GM12891 (cell line): ENCODE data around the gene GABBR2.

Experiments
- POLR2A ChIP-seq: IDR thresholded peaks from 2 replicates; pipeline ENCODE4 v1.6.1; 2011; ENCODE audit warnings: low read depth, low read length, control low read depth
- POLR2AphosphoS5 ChIP-seq: IDR thresholded peaks from 2 replicates; pipeline ENCODE4 v1.6.1; 2011; ENCODE audit warnings: low read depth, low read length, control low read depth
- SPI1 ChIP-seq: IDR thresholded peaks from 2 replicates; pipeline ENCODE4 v1.6.1; 2011; ENCODE audit warnings: low read depth, low read length, control low read depth
- TAF1 ChIP-seq: IDR thresholded peaks from 2 replicates; pipeline ENCODE4 v1.6.1; 2011; ENCODE audit warnings: low read depth, low read length, control low read depth

DNA sequence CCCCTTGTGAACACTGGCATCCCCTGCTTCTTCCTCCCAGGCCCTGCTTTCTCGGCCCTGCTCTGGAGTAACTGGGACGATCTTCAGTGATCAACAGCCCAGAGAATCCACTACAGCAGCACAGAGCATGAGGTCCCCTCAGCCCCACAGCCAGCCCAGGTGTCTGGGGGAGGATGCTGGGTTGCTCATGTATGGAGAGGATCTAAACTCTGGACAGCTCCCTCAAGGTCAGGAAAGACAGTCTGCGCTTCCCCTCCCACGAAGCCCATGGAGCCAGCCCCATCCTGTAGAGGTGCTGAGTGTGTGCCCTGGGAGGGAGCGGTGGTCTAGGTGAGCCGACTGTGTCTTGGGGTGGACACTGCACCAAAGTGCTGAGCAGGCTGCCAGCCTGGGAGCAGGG lies 190.2 kb downstream of the GABBR2 start:
- TF ChIP-seq POLR2A (no peak), SPI1 (no peak), POLR2AphosphoS5 (no peak), TAF1 (no peak)
